Muscle of leg (tissue), 11 donors: ENCODE results near the gene GARS1. TPM values are rescaled to one million over a fixed set of nuclear protein-coding genes. Genes with fewer than 3 reads are reported as not detected.

ENCODE experiments used
- DNase-seq: peaks from one replicate; pipeline ENCODE4 v3.0.0; 2013
- H3K27ac ChIP-seq: one replicate; pipeline ENCODE4 v1.5.1; 2013; ENCODE audit warnings: mild to moderate bottlenecking, low read length, control low read depth
- H3K27me3 ChIP-seq: one replicate; pipeline ENCODE4 v1.6.1; 2013; ENCODE audit warnings: low read length; ENCODE audit not compliant: control insufficient read depth, insufficient read depth
- H3K36me3 ChIP-seq: one replicate; pipeline ENCODE4 v1.6.1; 2013; ENCODE audit warnings: low read length; ENCODE audit not compliant: control insufficient read depth, insufficient read depth
- H3K4me1 ChIP-seq: one replicate; pipeline ENCODE4 v1.6.1; 2013; ENCODE audit warnings: low read length; ENCODE audit not compliant: control insufficient read depth, insufficient read depth
- H3K4me3 ChIP-seq: one replicate; pipeline ENCODE4 v1.5.1; 2013; ENCODE audit warnings: low read length, control low read depth
- H3K9me3 ChIP-seq: replicated peaks from 2 replicates; pipeline ENCODE4 v1.6.1; 2013; ENCODE audit warnings: low read depth, low read length; ENCODE audit not compliant: control insufficient read depth
- WGBS: methylation state at CpG from one replicate; pipeline ENCODE4 v1.1.5; 2013; ENCODE audit warnings: missing lambda C conversion rate; ENCODE audit not compliant: insufficient coverage; 5-methylcytosine and 5-hydroxymethylcytosine counted together
- polyA plus RNA-seq, 8 donors: library from polyadenylated mRNA; unstranded; fragments of 120-200 nt; gene quantifications; one replicate each; pipeline versions ENCODE4 v1.2.1 to v1.2.3, GENCODE V29; 2013; ENCODE audit warnings: inconsistent platforms in 1 of 8, low replicate concordance in 1 of 8; ENCODE audit not compliant: insufficient read length in 8 of 8, insufficient read depth in 1 of 8
- total RNA-seq: library from RNA; stranded (reverse); fragments of 120-200 nt; gene quantifications from one replicate; pipeline ENCODE4 v1.2.4, GENCODE V29; 2013

The GARS1 gene
- total and polyA plus RNA-seq, 9 donors, result 45.8 to 75.9 (median 64.5) TPM

GRCh38 chr7:30652698-30653641 is 58.3 kb downstream of the GARS1 start:
- DNase-seq, result no peak
- Histone ChIP-seq H3K9me3 (no peaks in the 10 kb centered on the region), H3K27me3 (no peaks in the 10 kb centered on the region), H3K27ac (no peak overlapping the region), H3K4me3 (no peak overlapping the region), H3K4me1 (no peaks in the 10 kb centered on the region), H3K36me3 (no peaks in the 10 kb centered on the region)
- WGBS, result 79% methylated on average over 16 of the region's 19 CpGs

GRCh38 chr7:30654296-30655090 is 59.8 kb downstream of the GARS1 start:
- no peaks in the 10 kb centered on the region for H3K4me1 ChIP-seq
- 79% methylated on average over 7 of the region's 15 CpGs for WGBS

GRCh38 chr7:30655096-30655970 is 60.7 kb downstream of the GARS1 start:
- H3K4me3 ChIP-seq, result no peak overlapping the region
- no peak overlapping the region for H3K27ac ChIP-seq
- no peak for DNase-seq
- H3K9me3 ChIP-seq, result no peaks in the 10 kb centered on the region
- H3K27me3 ChIP-seq, result no peaks in the 10 kb centered on the region
- no peaks in the 10 kb centered on the region for H3K36me3 ChIP-seq
- no peaks in the 10 kb centered on the region for H3K4me1 ChIP-seq
- 85% methylated on average over 18 of the region's 22 CpGs for WGBS

More at GRCh38 chr7:30654296-30655090, 59.8 kb downstream of the GARS1 start:
- Histone ChIP-seq H3K27me3 (no peaks in the 10 kb centered on the region), H3K9me3 (no peaks in the 10 kb centered on the region), H3K4me3 (no peak overlapping the region), H3K36me3 (no peaks in the 10 kb centered on the region), H3K27ac (no peak overlapping the region)
- no peak for DNase-seq

- H3K36me3 ChIP-seq, result no peaks in the 10 kb centered on the region
- no peaks in the 10 kb centered on the region for H3K9me3 ChIP-seq
- peaks cover 6% of the 10 kb centered on the region for H3K4me1 ChIP-seq
- H3K27ac ChIP-seq, result no peak overlapping the region
- no peak for DNase-seq
- H3K27me3 ChIP-seq, result no peaks in the 10 kb centered on the region
- H3K4me3 ChIP-seq, result no peak overlapping the region
- WGBS, result 69% methylated on average over 12 of the region's 21 CpGs
Measured at GRCh38 chr7:30656006-30656957, 61.6 kb downstream of the GARS1 start.

- no peak for DNase-seq
- peaks cover 8% of the 10 kb centered on the region for H3K4me1 ChIP-seq
Measured at GRCh38 chr7:30657131-30657530, 62.5 kb downstream of the GARS1 start.

GRCh38 chr7:30658479-30659074 is 63.9 kb downstream of the GARS1 start:
- Histone ChIP-seq H3K4me1 (peaks cover 8% of the 10 kb centered on the region), H3K36me3 (no peaks in the 10 kb centered on the region), H3K9me3 (no peaks in the 10 kb centered on the region), H3K4me3 (no peak overlapping the region), H3K27me3 (peaks cover 3% of the 10 kb centered on the region), H3K27ac (no peak overlapping the region)
- no peak for DNase-seq
- 43% methylated on average over 2 of the region's 3 CpGs for WGBS

More at GRCh38 chr7:30657131-30657530, 62.5 kb downstream of the GARS1 start:
- Histone ChIP-seq H3K27me3 (no peaks in the 10 kb centered on the region), H3K27ac (no peak overlapping the region), H3K9me3 (no peaks in the 10 kb centered on the region), H3K4me3 (no peak overlapping the region), H3K36me3 (no peaks in the 10 kb centered on the region)
- no CpG with 5 or more reads among the region's 2 CpGs for WGBS

GRCh38 chr7:30659312-30659711 is 64.6 kb downstream of the GARS1 start:
- Histone ChIP-seq H3K4me3 (no peak overlapping the region), H3K4me1 (peaks cover 8% of the 10 kb centered on the region), H3K9me3 (no peaks in the 10 kb centered on the region), H3K36me3 (no peaks in the 10 kb centered on the region), H3K27ac (no peak overlapping the region), H3K27me3 (peaks cover 3% of the 10 kb centered on the region)
- DNase-seq, result no peak
- WGBS, result 67% methylated on average over 1 of the region's 3 CpGs

GRCh38 chr7:30660331-30661255 is 65.9 kb downstream of the GARS1 start:
- H3K36me3 ChIP-seq, result no peaks in the 10 kb centered on the region
- 77% methylated on average over 7 of the region's 16 CpGs for WGBS

More at GRCh38 chr7:30660331-30661255, 65.9 kb downstream of the GARS1 start:
- no peak for DNase-seq
- Histone ChIP-seq H3K27ac (no peak overlapping the region), H3K9me3 (no peaks in the 10 kb centered on the region), H3K4me1 (peaks cover 8% of the 10 kb centered on the region), H3K27me3 (peaks cover 3% of the 10 kb centered on the region), H3K4me3 (no peak overlapping the region)
